NB4 (cell line): ENCODE measurements around the gene ENTPD6.

Source experiments
- DNase-seq: peaks from one replicate; pipeline ENCODE4 v3.0.0; 2010; ENCODE audit warnings: low read depth
- H3K4me3 ChIP-seq: one replicate; pipeline ENCODE4 v1.5.1; 2011; ENCODE audit warnings: mild to moderate bottlenecking, low read depth, low read length, moderate library complexity
- MYC ChIP-seq: IDR thresholded peaks from 2 replicates; pipeline ENCODE4 v1.6.1; 2011; ENCODE audit warnings: low read depth, low read length
- POLR2A ChIP-seq: IDR thresholded peaks from 2 replicates; pipeline ENCODE4 v1.6.1; 2011; ENCODE audit warnings: mild to moderate bottlenecking; ENCODE audit not compliant: insufficient read length; ENCODE audit errors: extremely low read depth
- TF ChIP-seq, protein P1 (sequence below): IDR thresholded peaks from one replicate; pipeline ENCODE4 v1.5.1; 2012; ENCODE audit warnings: low read depth, low read length
- TF ChIP-seq, protein P2 (sequence below): IDR thresholded peaks from 2 replicates; pipeline ENCODE4 v1.6.1; 2011; ENCODE audit warnings: low read depth, low read length

ENTPD6 gene

DNA sequence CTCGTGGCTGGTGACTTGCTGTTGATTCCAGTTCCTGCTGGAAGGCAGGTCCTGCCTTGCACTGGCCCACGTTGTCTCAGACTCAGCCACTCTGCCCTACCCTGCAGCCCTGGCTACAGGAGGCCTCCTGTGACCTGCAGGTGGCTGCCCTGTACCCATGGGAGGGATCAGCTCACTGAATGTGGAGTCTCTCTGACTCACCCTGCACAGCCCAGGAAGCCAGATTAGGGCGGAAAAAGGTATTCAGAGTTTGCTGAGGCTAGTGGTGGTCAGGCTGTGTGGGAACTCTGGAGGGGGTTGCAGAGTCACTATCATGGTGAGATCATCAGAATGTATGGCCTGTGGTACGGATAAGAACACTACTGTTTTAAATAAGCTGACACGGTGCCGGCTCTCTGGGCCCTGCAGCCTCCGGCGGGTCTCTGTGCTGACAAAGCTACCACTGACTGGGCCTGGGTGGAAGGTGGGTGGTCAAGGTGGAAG is 27.7 kb downstream of the ENTPD6 start:
- TF ChIP-seq, protein P1, sequence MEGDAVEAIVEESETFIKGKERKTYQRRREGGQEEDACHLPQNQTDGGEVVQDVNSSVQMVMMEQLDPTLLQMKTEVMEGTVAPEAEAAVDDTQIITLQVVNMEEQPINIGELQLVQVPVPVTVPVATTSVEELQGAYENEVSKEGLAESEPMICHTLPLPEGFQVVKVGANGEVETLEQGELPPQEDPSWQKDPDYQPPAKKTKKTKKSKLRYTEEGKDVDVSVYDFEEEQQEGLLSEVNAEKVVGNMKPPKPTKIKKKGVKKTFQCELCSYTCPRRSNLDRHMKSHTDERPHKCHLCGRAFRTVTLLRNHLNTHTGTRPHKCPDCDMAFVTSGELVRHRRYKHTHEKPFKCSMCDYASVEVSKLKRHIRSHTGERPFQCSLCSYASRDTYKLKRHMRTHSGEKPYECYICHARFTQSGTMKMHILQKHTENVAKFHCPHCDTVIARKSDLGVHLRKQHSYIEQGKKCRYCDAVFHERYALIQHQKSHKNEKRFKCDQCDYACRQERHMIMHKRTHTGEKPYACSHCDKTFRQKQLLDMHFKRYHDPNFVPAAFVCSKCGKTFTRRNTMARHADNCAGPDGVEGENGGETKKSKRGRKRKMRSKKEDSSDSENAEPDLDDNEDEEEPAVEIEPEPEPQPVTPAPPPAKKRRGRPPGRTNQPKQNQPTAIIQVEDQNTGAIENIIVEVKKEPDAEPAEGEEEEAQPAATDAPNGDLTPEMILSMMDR: no peak
- TF ChIP-seq MYC: 0 out of 2 replicates have a peak, but pooled peaks have one; percentile 4
- no peak for TF ChIP-seq POLR2A
- TF ChIP-seq, protein P2, sequence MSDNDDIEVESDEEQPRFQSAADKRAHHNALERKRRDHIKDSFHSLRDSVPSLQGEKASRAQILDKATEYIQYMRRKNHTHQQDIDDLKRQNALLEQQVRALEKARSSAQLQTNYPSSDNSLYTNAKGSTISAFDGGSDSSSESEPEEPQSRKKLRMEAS: peak; percentile 16; the same call in 1 of the 2 replicates
- H3K4me3 ChIP-seq: no peak overlapping the region
- peak; percentile 90 for DNase-seq

DNA sequence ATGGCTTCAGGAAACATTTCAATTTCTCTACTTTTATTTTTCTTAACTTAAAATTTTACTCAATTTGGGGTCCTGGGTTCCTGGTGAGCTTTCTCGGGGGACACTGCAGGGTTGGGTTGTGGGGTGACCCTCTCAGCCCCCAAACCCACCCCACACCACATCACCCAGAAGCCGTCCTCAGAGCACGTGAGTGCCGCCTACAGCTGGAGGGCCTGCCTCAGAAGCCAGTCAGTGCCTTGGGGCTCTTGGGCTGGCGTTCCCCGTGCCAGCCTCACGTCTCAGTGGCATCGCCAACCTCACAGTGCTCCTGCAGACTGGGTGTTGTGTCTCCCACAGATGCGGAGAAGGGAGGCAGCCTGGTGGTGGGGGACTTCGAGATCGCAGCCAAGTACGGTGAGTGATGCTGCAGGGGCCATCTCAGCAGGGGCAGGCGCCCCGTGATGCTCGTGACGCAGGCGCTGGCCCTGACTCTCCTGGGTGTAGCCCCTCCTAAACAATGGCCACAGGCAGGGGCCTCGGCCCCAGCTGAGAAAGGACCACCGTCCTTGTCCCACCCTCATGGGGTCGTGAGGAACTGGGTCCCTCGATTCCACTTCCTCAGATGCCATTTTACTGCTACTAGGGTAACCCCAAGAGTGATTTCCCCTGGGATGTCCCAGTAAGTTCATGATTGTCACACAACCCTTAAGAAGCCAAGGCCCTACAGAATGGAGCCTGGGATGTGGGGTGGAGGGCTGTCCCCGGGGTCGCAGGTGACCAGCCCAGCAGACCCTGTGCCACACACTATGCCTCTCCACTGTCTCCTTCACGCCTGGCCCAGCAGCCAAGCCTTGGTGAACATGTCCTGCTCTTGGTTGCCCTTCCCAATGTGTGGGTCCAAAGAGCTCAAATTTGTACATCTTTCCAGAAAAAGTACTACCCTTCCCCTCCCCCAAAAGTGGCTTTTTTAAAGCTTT is 28.5 kb downstream of the ENTPD6 start:
- no peak for DNase-seq
- H3K4me3 ChIP-seq: no peak overlapping the region
- TF ChIP-seq, protein P1: no peak
- TF ChIP-seq MYC: no peak
- TF ChIP-seq POLR2A: no peak
- TF ChIP-seq, protein P2: no peak

DNA sequence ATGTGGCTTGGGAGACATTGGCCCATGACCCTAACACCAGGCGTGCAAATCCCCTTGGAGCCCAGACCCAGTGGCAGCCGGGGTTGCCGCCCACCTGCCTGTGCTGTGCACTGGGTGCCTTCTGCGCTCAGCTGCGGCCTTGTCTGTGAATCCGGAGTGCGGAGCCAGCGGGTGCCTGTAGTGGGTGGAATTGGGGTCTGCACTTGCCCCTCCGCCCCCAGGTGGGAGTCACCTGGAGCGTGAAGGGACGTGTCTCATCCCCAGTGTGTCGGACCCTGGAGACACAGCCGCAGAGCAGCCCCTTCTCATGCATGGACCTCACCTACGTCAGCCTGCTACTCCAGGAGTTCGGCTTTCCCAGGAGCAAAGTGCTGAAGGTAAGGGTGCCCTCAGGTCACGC is 29.4 kb downstream of the ENTPD6 start:
- DNase-seq: no peak
- H3K4me3 ChIP-seq: no peak overlapping the region
- TF ChIP-seq, protein P1: no peak
- TF ChIP-seq, protein P2: no peak
- no peak for TF ChIP-seq MYC
- TF ChIP-seq POLR2A: no peak

DNA sequence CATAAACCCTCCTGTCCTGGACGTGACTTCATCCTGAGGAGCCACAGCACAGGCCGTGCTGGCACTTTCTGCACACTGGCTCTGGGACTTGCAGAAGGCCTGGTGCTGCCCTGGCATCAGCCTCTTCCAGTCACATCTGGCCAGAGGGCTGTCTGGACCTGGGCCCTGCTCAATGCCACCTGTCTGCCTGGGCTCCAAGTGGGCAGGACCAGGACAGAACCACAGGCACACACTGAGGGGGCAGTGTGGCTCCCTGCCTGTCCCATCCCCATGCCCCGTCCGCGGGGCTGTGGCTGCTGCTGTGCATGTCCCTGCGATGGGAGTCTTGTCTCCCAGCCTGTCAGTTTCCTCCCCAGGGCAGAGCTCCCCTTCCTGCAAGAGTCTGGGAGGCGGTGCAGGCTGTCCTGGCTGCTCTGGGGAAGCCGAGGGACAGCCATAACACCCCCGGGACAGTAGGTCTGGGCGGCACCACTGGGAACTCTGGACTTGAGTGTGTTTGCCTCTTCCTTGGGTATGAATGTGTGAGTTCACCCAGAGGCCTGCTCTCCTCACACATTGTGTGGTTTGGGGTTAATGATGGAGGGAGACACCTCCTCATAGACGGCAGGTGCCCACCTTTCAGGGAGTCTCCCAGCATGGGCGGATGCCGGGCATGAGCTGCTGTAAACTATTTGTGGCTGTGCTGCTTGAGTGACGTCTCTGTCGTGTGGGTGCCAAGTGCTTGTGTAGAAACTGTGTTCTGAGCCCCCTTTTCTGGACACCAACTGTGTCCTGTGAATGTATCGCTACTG is 30.3 kb downstream of the ENTPD6 start:
- TF ChIP-seq MYC (no peak), POLR2A (no peak)
- TF ChIP-seq, protein P2: no peak
- TF ChIP-seq, protein P1: no peak
- no peak for DNase-seq

DNA sequence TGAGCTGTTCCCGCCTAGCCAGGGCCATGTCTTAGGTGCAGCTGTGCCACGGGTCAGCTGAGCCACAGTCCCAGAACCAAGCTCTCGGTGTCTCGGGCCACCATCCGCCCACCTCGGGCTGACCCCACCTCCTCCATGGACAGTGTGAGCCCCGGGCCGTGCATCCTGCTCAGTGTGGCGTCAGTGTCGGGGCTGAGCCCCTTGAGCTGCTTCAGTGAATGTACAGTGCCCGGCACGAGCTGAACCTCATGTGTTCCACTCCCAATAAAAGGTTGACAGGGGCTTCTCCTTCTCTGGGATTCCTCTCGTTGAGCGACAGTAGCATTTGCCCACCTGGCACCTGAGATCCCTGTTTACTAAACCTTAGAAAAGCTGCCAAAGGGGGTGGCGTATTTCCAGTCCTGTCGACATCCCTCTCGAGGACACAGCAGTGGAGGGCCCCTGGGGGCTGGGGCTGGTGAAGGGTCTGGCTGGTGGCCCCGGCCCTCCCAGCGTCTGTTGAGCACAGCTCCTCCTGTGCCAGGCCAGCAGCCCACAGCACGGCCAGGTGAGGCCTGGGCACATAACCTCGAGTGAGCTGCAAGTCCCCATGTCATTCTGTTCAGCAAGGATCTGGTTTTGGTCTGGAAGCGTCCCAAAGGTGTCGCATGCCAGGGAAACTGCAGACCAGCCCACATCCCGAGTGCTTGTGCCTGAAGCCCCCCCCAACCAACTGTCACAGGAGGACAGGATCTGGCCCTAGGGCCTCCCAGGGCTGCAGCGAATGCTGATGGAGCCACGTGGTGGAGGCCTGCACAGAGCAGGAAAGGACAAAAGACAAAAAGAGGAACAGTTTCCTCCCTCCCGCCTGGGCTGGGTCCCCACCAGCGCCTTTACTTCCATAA is 31.2 kb downstream of the ENTPD6 start:
- TF ChIP-seq, protein P2: peak; percentile 90
- no peak for TF ChIP-seq POLR2A
- peak; percentile 63; the same call in 1 of the 2 replicates for TF ChIP-seq MYC
- DNase-seq: peak; percentile 60
- no peak overlapping the region for H3K4me3 ChIP-seq

More for the DNA sequence above, 30.3 kb downstream of the ENTPD6 start:
- H3K4me3 ChIP-seq: no peak overlapping the region
